Femur (tissue), 1 donor: ENCODE results near the gene OSBPL8.
A peak's percentile ranks its signal among the peaks of the same experiment; 100 is the strongest.
"Not testable (repeated sequence)": the region's sequence is repeated elsewhere in the genome, so short reads cannot be mapped to it uniquely, and the experiment has no call there.

Experiments used
- DNase-seq: peaks from one replicate; pipeline ENCODE4 v3.0.0-alpha.2; 2017

OSBPL8 gene

GRCh38 chr12:76410371-76410770, 149.2 kb downstream of the OSBPL8 start:
- no peak for DNase-seq

DNA sequence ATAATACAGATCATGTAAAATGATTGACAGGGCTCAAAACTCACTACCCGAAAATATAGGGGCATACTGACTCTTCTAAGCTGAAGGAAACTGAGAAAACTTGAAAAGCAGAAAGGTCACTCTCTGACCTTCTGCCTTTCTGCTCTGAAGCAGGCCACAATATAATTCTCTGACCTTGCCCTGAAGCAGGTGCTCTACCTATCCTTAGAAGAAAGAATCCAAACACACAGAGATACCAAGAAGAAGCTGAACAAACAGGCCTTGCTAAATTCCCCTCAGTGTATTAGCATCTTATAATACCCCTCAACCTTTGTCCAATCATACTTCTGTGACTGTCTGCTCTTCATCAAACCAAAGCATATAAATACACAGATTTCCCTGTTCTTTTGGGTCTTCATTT, 150.5 kb downstream of the OSBPL8 start:
- no peak for DNase-seq

- DNase-seq, result no peak
Measured at GRCh38 chr12:76407710-76408109, 151.9 kb downstream of the OSBPL8 start.

DNA sequence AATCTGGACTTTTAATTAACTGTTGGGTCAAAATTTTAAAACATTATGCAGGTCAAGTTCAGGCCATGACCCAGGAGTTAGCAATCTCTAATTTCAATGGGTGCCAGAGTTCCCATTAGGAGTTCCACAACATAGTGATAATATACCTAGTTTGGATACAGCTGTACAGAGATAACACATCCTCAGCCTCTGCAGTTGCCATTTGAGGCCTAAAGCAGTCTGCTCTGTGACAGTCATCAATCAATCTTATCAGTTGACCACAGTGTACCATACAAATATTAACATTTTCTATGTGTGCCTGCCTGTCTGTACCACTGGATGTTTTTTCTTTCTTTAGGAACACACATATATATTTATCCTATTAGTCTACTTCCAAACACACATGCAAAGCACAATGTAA, 157.3 kb downstream of the OSBPL8 start:
- no peak for DNase-seq

- DNase-seq, result no peak
Measured at GRCh38 chr12:76400136-76400535, 159.4 kb downstream of the OSBPL8 start.

DNA sequence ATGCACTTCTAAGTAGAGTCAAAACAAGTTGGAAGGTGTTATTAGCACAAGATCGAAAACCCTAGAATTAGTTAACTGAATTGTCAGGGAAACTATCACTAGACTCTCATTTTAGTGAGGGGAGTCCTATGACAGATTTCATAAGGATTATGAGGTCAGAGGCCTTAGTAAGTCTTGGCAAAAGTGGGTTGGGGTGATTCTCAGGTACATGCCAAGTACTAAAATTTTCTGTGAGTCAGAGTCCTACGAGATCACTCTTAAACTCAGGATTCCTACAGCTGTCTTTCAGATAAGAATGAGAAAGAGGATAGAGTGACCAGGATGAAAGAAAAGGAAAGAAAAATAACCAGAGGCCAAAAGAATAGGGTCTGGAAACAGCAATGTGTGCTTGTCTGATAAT, 160.5 kb downstream of the OSBPL8 start:
- no peak for DNase-seq

GRCh38 chr12:76398106-76398505, 161.5 kb downstream of the OSBPL8 start:
- no peak for DNase-seq

GRCh38 chr12:76391461-76391860, 168.1 kb downstream of the OSBPL8 start:
- no peak for DNase-seq

GRCh38 chr12:76387614-76388013, 172.0 kb downstream of the OSBPL8 start:
- DNase-seq, result no peak

- DNase-seq, result no peak
Measured at GRCh38 chr12:76384560-76384959, 175.0 kb downstream of the OSBPL8 start.

GRCh38 chr12:76383988-76384387, 175.6 kb downstream of the OSBPL8 start:
- DNase-seq, result no peak

DNA sequence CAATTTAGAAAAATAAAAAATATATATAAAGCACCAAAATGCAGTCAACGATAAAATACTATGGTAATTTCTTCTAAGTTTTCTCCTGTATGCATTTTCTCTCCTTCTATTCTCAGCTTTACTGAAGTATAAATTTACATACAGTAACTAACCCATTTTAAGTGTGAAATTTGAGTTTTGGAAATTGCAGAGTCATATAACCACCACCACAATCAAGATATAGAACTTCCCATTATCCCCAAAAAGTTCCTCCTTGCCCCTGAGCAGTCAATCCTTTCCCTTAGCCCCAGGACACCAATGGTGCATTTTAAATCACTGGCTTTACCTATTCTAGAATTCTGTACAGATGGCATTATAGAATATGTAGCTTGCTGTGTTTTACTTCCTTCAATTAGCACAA, 180.3 kb downstream of the OSBPL8 start:
- no peak for DNase-seq

GRCh38 chr12:76376876-76377275, 182.7 kb downstream of the OSBPL8 start:
- DNase-seq, result not testable (repeated sequence)

- DNase-seq, result no peak
Measured at GRCh38 chr12:76375939-76376338, 183.6 kb downstream of the OSBPL8 start.

DNA sequence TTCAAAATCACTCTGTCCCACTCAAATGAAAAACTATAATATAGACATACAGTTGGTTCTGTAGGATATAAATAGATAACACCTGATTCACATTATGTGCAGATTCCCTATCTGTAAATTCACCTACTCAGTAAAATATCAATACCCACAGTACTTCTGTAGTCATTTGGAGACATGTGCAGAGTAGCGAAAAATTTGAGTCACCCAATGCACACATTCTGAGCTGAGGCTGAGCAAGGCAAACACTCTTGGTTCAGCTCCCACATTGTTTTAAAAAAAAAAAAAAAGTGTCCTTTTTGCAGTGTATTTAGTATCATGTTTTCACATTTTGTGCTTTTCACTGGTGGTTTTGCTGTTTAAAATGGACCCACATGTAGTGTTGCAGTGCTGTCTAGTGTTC, 184.1 kb downstream of the OSBPL8 start:
- DNase-seq, result no peak

DNA sequence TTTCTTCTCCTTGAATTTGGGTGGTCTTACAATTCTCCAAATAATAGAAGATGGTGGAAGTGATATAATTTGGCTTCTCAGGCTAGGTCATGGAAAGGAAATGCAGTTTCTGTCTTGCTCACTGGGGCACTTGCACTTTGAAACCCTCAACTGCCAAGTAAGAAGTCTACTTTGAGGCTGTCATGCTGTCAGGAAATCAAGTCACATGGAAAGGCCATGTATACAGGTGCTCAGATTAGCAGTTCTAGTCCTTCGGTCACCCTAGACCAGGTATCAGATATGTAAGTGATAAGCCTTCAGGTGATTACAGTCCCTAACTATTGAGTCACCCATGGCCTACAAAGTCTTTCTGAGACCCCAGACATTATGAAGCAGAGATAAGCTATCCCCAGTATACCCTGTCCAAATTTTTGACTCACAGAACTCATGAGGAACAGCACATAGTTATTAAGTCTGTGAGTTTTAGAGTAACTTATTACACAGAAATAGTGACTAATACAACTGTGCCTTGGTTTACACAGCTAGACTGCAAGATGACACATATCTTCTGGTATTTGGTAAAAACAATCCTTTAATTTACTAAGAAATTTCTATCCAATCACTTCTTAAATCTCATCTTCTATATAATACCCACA, 185.1 kb downstream of the OSBPL8 start:
- DNase-seq, result no peak

- DNase-seq, result no peak
Measured at GRCh38 chr12:76368230-76368629, 191.3 kb downstream of the OSBPL8 start.

GRCh38 chr12:76366163-76366562, 193.4 kb downstream of the OSBPL8 start:
- no peak for DNase-seq

- not testable (repeated sequence) for DNase-seq
Measured at GRCh38 chr12:76364131-76364530, 195.4 kb downstream of the OSBPL8 start.

DNA sequence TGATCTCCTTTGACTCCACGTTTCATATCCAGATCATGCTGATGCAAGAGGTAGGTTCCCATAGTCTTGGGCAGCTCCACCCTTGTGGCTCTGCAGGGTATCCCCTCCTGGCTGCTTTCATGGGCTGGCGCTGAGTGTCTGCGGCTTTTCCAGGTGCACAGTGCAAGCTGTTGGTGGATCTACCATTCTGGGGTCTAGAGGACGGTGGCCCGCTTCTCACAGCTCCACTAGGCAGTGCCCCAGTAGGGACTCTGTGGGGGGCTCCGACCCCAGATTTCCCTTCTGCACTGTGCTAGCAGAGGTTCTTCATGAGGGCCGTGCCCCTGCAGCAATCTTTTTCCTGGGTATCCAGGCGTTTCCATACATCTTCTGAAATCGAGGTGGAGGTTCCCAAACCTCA, 199.3 kb downstream of the OSBPL8 start:
- DNase-seq, result no peak

DNA sequence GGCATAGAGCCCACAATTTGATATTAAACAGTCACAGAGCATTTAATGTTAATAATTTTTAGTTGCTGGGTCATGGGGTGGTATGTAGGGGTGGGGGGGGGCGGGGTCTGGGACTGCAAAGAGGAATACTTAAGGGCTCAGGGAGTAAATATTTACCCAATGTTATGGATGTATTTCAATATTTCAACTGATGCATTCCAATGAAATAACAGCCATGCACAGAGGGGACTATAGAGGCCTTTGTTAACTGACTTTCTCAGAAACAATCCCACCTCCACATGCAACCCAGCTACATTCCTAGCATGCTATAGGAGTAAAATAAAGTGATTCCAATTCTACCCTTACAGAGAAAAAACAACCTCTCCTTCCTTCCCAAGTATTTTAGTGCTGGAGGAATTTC, 203.5 kb downstream of the OSBPL8 start:
- DNase-seq, result no peak

DNA sequence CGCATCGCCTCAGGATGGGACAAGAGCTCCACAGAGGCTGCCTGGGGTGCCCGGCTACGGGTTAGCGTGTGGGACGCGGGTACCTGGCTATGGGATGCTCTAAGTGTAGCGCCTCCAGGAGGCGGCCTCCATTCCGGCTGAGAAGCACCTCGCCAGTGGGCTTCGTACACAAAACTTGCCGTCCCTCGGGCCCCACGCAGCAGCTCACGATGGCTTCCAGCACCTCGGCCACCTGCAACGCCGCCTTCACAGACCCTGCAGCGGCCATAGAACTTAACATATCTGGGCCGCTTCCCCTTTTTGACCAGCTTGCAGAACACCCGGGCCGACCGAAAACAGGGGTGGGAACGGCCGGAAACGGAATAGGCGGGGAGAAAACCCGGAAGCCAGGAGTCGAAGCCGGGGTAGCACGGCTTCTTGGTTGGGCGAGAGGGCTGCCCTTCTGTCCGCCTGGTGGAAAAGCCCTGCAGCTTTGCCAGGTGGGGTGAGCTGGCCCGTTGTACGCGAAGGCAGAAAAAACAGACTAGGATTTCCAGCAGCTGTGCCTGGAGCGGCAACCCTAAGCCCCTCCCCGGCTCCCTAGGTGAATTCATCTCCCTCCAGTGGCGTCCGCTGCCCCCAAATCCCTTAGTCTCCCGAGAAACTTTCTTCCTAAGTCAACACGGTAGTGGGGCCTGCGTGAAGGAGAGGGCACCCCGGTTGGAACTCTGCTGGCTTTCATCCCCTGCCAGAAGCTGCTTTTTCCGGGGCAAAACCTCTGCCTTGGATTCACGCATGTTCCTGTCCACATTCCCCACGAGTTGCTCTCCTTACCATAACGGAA, 211.3 kb downstream of the OSBPL8 start, which contains the start of gene BBS10:
BBS10 (minus strand) TSS at position 337 of the 823 bp plus-strand sequence; CDS start at position 280, 57 bp downstream.
- DNase-seq, result peak; percentile 96

DNA sequence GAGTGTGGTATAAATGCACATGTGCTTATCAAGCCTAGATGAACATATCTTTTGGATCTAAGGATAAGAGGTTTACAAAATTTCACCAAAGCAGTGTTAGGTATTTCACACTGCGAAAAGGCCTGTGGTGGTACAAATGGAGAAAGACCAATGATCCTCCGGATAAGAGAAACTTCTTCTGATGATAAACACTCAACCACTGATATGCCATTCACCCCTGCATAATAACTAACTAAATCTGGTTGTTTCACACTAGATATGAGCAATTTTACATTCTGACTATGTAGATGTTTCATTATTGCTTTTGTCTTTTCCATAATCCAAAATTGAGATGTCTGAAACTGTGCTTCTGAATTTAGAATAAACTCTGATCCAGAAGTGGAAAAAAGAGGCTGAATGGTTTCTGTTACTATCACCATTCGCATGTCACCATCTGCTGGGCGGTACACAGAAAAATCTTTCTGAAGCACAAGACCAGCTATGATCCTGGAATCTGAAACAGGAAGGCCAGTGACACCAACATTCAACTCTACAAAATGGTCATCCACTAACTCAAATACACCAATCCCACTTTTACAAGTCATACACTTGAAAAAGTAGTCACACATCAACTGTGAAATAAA, 212.7 kb downstream of the OSBPL8 start:
- DNase-seq, result peak; percentile 38

GRCh38 chr12:76346236-76346635, 213.3 kb downstream of the OSBPL8 start:
- no peak for DNase-seq
